ENCODE data around the gene CNTN1.

Gene CNTN1

DNA sequence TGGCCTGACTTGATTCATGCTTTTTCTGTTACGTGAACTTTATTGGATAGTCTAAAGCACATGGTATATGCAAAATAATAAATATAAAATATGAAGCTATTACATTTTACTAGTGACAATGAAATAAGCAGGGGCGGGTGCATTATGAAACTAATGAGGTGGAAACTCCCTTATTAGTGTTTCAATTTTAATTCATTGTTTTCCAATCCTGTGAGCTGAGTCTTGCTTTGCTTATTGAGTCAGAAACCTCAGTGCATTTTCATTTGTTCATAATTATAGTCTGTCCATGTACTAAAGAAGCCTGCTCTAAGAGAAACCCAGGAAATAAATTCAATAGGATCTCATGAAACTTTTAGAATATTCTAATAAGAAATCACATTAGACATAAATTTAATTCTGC lies 78.5 kb downstream of the CNTN1 start:
- no peak for DNase-seq (ENCODE audit: low read depth)

DNA sequence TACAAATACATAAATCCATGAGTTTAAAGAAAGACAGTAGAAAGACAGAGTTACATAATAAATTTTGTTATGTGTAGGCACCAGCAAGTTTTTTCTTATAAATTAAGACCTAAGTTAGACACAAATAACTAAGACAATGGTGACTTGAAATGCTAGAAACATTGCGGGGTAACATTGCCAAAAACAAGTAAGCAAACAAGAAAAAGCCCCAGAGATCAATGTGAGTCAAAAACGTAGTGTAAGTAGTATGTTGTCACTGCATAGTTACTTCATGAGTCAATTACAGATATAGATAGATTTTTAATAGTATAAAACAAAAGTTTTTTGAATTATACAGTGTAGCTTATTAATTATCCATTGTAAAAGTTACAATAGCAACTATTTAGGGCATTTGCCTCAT lies 83.4 kb downstream of the CNTN1 start:
- no peak for DNase-seq (ENCODE audit: low read depth)

DNA sequence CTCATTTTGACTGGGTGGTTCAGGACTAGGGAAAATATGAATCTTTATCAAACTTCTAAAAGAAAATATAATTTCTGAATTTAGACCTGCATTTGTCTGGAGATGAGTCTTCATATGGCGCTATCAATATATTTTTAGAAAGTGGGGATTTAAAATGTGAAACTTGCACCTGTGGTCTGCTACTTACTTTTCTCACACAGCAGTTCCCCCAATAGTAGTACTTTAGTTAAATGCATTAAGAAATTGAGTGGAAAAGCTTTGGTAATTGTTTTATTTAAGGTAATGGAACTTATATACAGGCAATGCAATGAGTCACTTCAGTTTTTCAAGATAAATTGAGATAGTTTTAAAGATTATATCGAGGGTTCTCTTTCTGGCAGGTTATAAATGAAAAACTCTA lies 91.9 kb downstream of the CNTN1 start:
- no peak for DNase-seq (ENCODE audit: low read depth)

DNA sequence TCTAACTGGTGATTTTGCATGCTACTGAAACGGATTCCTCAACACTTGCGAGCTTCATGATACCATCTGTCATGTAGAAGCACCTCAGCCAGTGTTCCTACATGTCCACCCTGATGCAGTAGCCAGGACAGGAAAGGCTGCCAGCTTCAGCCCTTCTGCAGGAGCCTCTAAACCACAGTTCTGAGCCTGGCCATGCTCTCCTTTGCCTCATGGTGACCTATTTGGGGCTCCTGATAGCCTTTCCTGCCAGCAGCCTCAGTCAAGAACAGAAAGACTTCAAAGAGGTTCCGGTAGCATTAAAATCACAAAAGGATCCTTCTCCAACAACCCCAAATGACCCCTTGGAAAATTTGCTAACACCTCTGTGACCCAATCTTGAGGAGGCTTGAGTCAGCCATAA lies 96.0 kb downstream of the CNTN1 start:
- no peak for DNase-seq (ENCODE audit: low read depth)

DNA sequence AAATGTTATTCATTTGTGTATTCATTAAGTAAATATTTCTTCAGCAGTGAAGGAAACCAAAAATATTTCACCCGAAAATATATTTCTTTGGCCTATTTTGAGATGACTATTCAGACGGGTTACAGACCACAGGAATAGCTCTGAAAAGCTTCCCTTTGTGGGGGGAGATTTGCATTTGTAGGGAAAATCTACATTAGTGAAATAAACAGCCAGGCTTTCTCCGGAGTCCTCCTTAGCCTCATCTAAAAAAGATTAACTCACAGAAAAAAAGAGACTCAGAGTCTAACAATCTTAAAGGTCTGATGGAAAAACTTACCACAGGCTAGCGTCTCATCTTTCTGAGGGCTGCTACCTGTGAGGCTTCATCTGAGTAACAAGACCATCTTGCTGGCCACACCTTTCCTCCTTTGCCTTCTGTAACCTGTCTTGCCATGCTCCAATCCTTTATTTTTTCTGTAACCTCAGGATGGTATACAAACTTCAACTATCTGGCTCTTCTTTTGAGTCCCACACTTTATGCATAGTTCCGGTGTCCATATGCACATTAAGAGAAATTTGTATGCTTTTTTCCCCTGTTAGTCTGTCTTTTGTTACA lies 100.7 kb downstream of the CNTN1 start:
- DNase-seq (ENCODE audit: low read depth), result no peak

DNA sequence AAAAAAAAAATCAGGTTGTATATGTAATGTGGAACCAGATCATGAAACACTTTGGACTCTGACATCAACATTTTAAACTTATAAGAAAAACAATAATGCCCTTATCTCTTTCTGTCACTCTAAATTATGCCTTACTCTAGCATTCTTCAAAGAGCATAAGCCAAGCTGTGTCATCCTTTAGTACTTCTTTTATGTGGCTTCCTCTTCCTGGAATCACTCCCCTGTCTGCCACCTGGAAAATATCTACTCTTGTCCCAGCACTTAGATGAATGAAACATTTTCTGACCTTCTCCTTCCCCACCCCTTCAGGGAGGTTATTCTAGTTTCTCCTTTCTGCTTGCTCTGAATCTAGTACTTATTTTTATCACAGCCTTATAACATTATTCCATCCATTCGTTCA lies 101.2 kb downstream of the CNTN1 start:
- no peak for DNase-seq (ENCODE audit: low read depth)

DNA sequence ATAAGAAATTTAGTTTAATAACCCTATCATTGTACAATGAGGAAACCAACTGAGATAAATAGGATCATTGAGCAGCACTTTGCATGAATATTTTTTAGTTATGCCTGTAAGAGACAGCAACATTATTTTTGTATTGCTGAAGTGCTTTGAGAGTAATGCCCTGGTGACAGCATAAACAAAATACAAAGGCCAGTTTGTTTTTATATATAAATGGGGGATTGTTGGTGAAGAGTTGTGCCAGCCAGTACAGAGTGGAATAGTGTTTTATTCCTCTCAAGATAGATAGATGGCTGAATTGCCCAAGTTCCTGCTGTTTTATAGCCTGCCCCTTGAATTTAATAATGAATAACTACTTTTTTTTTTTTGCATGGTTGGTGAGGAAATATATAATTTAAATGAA lies 101.8 kb downstream of the CNTN1 start:
- no peak for DNase-seq (ENCODE audit: low read depth)

DNA sequence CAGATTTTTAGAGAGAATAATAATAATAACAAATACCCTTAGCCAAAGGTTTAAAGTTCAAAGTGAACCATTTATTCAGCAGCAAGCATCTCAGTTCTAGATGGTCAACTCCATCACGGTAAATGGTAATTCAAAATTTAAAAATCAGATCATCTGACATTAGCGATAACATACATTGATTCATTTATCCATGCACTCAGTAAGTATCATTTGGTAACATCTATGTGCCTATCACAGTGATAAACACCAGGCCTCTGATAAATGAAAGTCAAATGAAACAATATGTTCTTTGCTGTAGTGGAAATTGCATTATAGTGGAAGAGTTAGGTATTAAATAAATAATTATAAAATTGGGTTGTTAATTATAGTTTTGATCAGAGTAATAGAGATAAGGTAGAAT lies 108.8 kb downstream of the CNTN1 start:
- DNase-seq (ENCODE audit: low read depth), result no peak

DNA sequence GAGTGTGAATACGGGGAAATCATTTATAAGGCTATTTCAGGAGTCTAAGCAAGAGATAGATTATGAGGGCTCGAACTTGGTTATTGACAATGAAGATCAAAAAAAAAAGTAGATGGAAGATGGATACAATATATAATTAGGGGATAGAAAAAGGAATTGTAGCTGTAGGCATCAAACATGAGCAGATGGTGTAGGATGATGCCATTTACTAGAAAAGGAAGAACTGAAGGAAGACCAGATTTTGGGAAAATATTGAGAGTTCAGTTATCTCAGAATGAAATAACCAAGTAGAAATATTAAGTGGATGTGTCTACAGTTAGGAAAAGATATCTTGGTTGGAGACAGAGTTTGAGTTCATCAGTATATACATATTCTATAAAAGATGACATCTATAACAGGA lies 109.6 kb downstream of the CNTN1 start:
- no peak for DNase-seq (ENCODE audit: low read depth)

DNA sequence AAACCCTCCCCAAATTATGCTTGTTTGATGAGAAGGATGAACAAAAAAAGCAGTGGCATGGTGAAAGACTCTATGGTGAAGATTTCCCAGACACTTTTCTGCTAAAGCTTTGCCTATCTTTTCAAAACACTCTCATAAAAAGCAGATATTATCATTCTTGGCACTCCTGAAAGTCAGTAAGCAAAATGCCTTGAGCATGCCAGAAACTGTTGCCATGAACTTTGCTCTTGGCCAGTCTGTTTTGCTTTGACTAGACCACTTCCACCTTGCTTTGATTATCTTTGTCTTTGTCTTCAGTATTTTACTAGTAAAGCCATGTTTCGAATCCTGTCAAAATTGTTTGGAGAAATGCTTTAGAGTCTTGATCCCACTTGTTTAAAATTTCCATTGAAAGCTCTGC lies 110.4 kb downstream of the CNTN1 start:
- DNase-seq (ENCODE audit: low read depth), result no peak

DNA sequence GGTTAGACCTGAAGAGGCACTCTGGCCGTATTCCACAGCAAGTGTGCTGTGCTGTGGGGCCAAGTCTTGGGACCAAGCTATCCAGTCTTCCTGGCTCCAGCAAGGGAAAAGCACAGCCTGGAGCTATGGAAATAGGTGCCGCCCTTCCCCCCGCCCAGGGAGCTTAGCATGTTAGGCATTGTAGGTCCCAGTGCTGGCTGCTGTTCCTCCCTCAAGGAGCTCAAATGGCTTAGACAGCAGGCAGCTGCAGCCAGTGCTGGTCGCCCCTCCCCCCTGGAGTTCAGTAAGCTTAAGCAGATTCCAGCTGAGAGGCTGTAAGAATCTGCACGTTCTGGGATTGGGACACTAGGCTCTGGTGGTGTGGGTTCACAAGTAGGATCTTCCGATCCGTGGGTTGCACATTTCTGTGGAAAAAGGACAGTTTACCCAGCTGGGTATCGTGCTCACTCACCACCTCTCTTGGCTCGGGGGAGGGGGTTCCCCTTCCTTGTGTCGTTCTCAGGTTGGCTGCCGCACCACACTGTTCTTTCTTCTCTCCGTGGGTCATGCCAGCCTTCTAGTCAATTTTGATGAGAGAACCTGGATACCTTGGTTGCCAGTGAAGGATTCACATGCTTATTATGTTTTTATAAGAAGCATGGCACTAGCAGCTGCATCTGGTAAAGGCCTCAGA lies 127.3 kb downstream of the CNTN1 start:
- no peak for DNase-seq (ENCODE audit: low read depth)

DNA sequence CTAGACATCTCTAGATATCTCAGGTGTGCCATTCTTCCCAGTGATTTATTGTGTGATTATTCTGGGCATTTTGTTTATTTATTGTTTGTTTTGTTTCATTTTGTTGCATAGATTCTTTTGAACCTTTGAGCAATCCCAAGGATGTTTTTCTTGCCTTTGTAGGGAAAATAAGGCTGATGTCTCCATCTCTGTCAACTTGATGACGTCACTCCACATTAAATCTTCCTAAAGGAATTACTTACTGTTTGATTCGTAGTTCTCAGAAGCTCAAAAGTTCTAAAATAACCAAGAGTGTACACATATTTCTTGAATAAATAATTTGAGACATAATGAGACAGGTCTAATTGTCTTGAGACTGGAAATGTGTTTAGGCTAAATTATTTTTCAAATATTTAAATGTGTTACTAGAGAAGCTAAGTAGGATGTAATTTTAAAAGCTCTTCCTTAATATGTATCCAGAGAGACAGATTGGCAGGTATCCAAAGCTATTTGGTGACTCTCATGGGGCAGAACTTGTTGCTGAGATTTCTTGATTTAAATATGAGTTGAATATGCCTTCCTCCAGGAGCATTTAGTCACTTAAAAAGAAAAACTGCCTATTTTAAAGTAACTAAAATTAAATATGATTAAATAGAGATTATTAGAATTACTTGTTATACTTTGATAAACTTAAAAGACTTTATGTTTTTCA lies 128.7 kb downstream of the CNTN1 start:
- DNase-seq (ENCODE audit: low read depth), result no peak

DNA sequence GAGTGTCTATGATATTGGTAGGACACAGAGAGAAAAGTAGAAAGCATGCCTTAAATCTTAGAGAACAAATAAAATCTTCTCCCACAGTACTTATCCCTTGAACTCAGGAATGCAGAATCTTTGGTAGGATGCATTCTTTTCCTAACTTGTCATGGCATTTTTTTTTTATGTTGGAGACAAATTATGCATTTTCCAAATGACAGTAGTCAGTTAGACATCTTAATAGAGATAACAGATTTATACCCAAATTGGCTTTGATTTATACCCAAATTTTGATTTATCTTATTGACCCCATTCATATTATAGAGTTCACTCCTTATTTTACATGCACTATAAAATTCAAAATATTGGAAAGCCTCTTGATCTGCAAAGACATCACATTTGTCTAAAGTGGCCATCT lies 132.9 kb downstream of the CNTN1 start:
- DNase-seq (ENCODE audit: low read depth), result no peak

DNA sequence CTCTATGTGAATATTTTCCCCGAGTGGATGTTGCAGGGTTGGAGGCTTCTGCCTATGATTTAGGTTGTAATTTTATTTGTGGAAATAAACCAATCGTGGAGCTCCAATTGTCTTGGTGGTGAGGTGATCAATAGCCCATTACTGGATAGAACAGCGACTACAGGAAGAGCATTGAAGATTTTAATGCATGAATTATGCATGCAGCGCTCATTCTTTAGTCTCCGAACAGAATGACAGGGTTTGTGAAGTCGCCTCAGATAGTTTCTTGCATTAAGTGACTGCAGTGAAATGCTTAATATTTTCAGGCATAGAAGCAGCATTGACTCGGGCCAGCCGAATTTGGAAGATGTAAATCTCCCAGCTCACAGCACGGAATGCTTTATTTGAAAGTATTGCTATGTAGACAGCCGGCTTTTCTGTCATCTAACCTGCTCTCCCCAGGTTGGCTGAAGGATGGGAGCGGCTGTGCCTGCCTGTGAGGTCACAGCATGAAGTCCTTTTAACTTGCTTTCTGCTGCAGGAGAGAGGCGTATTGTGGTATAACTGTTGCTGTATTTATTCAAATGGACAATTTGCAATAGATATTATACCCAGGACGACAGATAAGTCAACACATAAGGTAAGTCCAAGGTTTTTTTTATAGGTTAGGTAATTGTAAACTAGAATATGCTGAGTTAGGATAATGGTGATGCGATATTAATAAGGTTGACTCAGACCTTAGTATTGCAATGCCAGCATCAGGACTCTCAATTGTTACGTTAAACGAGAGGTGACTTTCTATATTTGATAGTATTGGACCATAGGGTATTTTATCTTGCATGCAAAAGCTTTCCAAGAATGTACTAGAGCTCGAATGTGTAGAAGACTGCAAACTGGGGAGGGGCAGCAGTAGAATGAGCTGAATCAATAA lies 135.7 kb downstream of the CNTN1 start:
- no peak for DNase-seq (ENCODE audit: low read depth)

DNA sequence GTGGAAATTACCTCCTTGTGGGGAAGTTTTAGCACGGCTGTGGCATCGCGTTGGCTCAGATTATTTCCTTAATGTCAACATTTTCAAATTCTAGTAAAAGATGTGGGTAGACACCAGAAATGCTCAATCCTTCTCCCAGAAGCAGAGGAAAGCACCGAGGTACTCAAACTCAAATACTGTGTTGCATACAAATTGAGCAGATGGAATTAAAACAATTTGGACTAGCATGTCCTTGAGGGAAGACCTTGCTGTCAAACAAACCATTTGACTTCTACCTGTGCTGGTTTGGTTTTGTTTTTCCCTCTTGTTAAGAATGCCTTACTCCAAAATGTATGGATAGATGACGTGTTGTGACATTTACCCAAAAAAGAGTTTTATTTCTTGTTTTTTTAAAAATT lies 136.4 kb downstream of the CNTN1 start:
- DNase-seq (ENCODE audit: low read depth), result no peak

DNA sequence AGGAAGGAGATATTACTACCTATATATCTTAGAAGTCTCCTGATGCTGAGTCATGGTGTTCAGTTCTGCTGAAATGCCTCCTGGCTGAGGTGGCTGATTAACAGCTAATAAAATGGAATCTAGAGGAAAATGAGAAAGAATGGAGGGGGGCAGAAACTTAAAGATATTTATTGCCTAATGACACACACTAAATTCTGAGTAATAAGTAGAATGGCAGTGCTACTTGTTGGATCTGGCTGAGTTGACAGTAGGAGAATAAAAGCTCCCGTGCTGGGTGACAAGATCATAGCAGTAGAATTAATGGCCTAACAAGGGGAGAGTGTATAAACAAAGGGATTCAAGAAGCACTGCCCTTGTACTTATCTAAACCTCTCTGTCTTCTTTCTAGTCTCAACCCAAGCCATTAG lies 137.5 kb downstream of the CNTN1 start:
- no peak for DNase-seq (ENCODE audit: low read depth)

DNA sequence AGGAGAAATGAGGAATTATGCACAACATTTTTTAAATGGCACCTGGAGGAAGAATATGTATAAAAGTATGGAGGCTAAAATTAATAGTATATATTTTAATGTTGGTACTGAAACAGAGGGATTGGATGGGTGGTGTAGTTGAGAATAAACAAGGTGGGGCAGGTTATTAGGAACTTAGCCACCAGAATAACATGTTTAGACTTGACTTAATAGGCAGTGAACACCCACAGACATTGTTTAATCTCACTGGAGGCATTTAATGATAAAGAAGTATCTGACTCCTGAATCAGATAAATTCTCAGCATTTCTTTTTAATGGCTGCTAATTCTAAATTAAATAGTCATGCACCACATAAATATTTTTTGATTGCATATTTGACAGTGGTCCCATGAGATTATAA lies 139.7 kb downstream of the CNTN1 start:
- no peak for DNase-seq (ENCODE audit: low read depth)

DNA sequence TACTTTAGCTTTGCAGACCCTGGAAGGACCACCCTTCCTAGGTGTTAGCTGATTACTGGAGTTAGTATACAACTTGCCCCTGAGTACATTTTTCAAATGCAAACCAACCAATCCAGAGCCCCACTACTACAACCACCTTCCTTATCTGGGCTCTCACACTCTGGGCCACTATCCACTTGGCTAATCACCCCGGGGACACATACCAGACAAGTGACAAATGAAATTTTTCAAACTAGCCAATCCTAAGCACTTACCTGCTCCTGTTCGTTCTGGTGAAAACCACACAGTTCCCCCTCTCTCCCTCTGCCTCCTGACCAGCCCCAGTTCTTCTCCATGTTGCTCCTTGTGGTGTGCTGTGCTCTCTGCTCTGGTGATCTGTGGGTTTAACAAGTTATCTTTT lies 140.4 kb downstream of the CNTN1 start:
- DNase-seq (ENCODE audit: low read depth), result no peak

DNA sequence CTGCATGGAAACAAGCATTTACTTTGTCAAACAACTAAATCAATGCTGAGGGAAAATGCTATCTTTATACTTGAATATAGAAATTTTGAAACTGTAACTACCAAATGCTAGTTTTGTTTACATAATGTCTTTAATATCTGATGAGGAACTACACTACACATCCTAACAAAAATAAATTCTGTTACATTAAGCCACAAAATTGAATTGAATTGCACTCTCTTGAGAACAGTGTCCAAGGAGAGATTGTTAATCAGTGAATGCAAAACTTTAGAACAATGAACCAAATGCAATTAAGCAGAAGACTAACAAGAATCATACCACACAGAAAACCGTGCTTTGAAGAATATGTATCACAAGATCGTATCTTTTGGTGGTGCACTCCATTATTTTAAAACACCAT lies 141.6 kb downstream of the CNTN1 start:
- DNase-seq (ENCODE audit: low read depth), result no peak

DNA sequence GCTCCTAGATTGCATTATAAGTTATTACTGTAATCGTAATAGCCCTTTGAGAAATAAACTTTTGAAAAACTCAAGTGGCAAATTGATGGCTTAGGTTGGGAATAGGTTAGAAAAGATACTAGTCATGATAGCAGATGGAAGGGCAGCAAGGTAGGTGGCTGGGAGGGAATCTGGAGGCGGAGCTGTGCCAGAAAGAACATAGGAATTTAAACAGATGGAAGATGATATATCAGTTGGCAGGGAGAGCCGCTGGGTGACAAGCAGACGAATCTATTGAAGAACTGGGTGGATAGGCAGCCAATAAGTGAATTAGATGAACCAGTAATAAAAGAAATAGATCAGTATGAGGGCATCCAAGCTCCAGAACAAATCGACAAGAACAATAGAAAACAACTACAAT lies 142.1 kb downstream of the CNTN1 start:
- no peak for DNase-seq (ENCODE audit: low read depth)

DNA sequence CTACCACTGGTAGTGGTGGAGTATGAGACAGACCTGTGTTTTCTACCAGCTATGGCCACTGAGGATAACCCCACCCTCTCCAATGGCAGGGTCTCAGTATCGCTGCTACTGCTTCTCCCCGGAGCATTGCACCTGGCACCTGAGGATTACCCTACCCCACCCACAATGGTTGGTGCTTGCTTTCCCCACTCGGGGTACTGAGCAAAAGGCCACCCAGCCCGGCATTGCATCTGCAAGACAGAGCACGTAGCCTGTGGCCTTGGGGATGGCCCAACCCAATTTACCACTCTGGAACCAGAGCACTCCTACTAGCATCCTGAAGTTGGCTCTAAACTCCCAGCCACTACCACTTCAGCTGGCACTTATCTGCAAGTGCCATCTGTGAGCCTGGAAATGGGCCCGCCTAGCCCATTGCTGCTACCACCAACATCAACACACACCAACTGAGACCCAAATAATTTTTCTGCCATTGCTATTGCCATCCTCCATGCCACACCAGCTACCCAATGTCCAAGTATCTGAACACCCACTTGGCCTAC lies 145.7 kb downstream of the CNTN1 start:
- no peak for DNase-seq (ENCODE audit: low read depth)

DNA sequence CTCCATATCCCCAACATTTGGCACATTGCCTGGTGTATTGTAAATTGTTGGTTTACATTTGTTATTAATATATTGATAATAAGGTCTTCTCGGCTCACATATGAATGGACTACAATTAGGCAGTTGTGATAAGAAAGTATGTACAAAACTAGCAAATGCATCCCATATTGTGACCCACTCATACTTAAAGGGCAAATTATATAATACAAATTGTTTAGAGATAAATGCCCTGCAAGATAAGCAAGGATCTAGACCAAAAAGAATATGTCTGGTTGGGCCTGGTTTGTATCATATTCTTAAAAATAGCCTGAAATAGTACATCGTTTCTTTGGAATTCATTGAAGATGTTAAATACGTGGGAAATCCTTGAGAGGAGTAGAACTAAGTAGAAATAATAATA lies 151.3 kb downstream of the CNTN1 start:
- DNase-seq (ENCODE audit: low read depth), result no peak
